GM23338 (cell line): ENCODE data around the gene KRT31. TPM values are rescaled to one million over a fixed set of nuclear protein-coding genes. Genes with fewer than 3 reads are reported as not detected.

ENCODE experiments used
- ATAC-seq: fragments of 200-7000 bp; cut with Tn5 transposase; 3 replicates; pipeline ENCODE4 v1.9.1; 2020
- DNase-seq: peaks from one replicate; pipeline ENCODE4 v3.0.0-alpha.2; 2015; ENCODE audit warnings: low spot score
- H2AFZ ChIP-seq: fragments of 200-600 bp; sonication (generic); 2 replicates; pipeline ENCODE4 v1.8.0; 2016; ENCODE audit warnings: antibody characterized with exemption, mild to moderate bottlenecking, moderate library complexity
- H3F3A ChIP-seq: fragments of 200-600 bp; sonication (generic); replicated peaks from 2 replicates; pipeline ENCODE4 v1.8.0; 2017; ENCODE audit warnings: antibody characterized with exemption, mixed run types, low read depth
- H3K27ac ChIP-seq: fragments of 200-600 bp; sonication (generic); 2 replicates; pipeline ENCODE4 v1.6.1; 2016; ENCODE audit warnings: low read depth
- H3K27me3 ChIP-seq: fragments of 200-600 bp; sonication (generic); 2 replicates; pipeline ENCODE4 v1.8.0; 2016; ENCODE audit warnings: mild to moderate bottlenecking, mixed run types, moderate library complexity; ENCODE audit not compliant: insufficient read depth
- H3K36me3 ChIP-seq: fragments of 200-600 bp; sonication (generic); 2 replicates; pipeline ENCODE4 v1.8.0; 2016; ENCODE audit warnings: mild to moderate bottlenecking; ENCODE audit not compliant: insufficient read depth
- H3K4me1 ChIP-seq: fragments of 200-600 bp; sonication (generic); 2 replicates; pipeline ENCODE4 v1.8.0; 2016; ENCODE audit warnings: mild to moderate bottlenecking, moderate library complexity; ENCODE audit not compliant: insufficient read depth
- H3K4me2 ChIP-seq: fragments of 200-600 bp; sonication (generic); 2 replicates; pipeline ENCODE4 v1.7.1; 2017; ENCODE audit warnings: mixed run types
- H3K4me3 ChIP-seq: fragments of 200-600 bp; sonication (generic); 2 replicates; pipeline ENCODE4 v1.6.1; 2016; ENCODE audit warnings: mixed run types
- H3K79me2 ChIP-seq: fragments of 200-600 bp; sonication (generic); replicated peaks from 2 replicates; pipeline ENCODE4 v1.8.0; 2017; ENCODE audit warnings: mild to moderate bottlenecking; ENCODE audit not compliant: insufficient read depth
- H3K9me2 ChIP-seq: fragments of 200-600 bp; sonication (generic); 2 replicates; pipeline ENCODE4 v1.8.0; 2017; ENCODE audit not compliant: insufficient read depth
- H4K20me1 ChIP-seq: fragments of 200-600 bp; sonication (generic); replicated peaks from 2 replicates; pipeline ENCODE4 v1.8.0; 2017; ENCODE audit warnings: mild to moderate bottlenecking; ENCODE audit not compliant: insufficient read depth
- H3K27ac Mint-ChIP-seq: 2 replicates; pipeline ENCODE4 v1.8.0; 2020; ENCODE audit warnings: inconsistent platforms, mild to moderate bottlenecking, moderate library complexity, mixed read lengths
- H3K27me3 Mint-ChIP-seq: 3 replicates; pipeline ENCODE4 v1.8.0; 2022; ENCODE audit warnings: low read depth, mild to moderate bottlenecking, moderate library complexity, mixed read lengths, inconsistent platforms; ENCODE audit not compliant: insufficient read depth, poor library complexity
- H3K36me3 Mint-ChIP-seq: 3 replicates; pipeline ENCODE4 v1.8.0; 2021; ENCODE audit warnings: low read depth, mild to moderate bottlenecking, inconsistent platforms, moderate library complexity, mixed read lengths
- H3K4me1 Mint-ChIP-seq: 3 replicates; pipeline ENCODE4 v1.8.0; 2020; ENCODE audit warnings: mild to moderate bottlenecking, inconsistent platforms, mixed read lengths
- H3K4me3 Mint-ChIP-seq: 3 replicates; pipeline ENCODE4 v1.8.0; 2021; ENCODE audit warnings: moderate library complexity, mild to moderate bottlenecking, inconsistent platforms, mixed read lengths
- H3K9me3 Mint-ChIP-seq: 3 replicates; pipeline ENCODE4 v1.8.0; 2020; ENCODE audit warnings: moderate library complexity, mild to moderate bottlenecking, inconsistent platforms, mixed read lengths
- CTCF ChIP-seq, 2 experiments: fragments of 200-600 bp in 1 of 2; sonication (generic) in 1 of 2; conservative IDR thresholded peaks; 2 replicates each; pipeline versions ENCODE4 v1.5.1 to v1.6.1; 2016 to 2017; ENCODE audit warnings: antibody characterized with exemption in 2 of 2, low read depth in 2 of 2, mild to moderate bottlenecking in 2 of 2, moderate library complexity in 1 of 2
- JUNB ChIP-seq: IDR thresholded peaks from one replicate; pipeline ENCODE4 v1.6.1; 2016; ENCODE audit warnings: antibody characterized with exemption; ENCODE audit not compliant: unreplicated experiment
- NANOG ChIP-seq: IDR thresholded peaks from 2 replicates; pipeline ENCODE4 v1.6.1; 2016; ENCODE audit warnings: antibody characterized with exemption, borderline replicate concordance
- POLR2AphosphoS5 ChIP-seq: IDR thresholded peaks from 2 replicates; pipeline ENCODE4 v1.6.1; 2016; ENCODE audit warnings: antibody characterized with exemption, low read depth
- REST ChIP-seq: IDR thresholded peaks from one replicate; pipeline ENCODE4 v1.6.1; 2018; ENCODE audit warnings: antibody characterized with exemption; ENCODE audit not compliant: unreplicated experiment
- ZNF114 ChIP-seq: fragments of 250-450 bp; sonication (Bioruptor Pico); IDR thresholded peaks from 2 replicates; pipeline ENCODE4 v1.5.0; 2020; ENCODE audit warnings: mild to moderate bottlenecking, moderate library complexity
- ZNF331 ChIP-seq: fragments of 250-450 bp; sonication (Bioruptor Pico); IDR thresholded peaks from 2 replicates; pipeline ENCODE4 v1.5.0; 2020; ENCODE audit warnings: low read depth, mild to moderate bottlenecking, moderate library complexity
- ZNF462 ChIP-seq: fragments of 250-450 bp; sonication (Bioruptor Pico); IDR thresholded peaks from 2 replicates; pipeline ENCODE4 v1.5.0; 2020; ENCODE audit warnings: mild to moderate bottlenecking, moderate library complexity
- polyA plus RNA-seq: library from polyadenylated mRNA; unstranded; fragments of >200 nt; fragmentation: Nextera tagmentation; extraction: Ambion mirVana; gene quantifications from 2 replicates; pipeline ENCODE4 v1.2.1, GENCODE V29; 2016
- total RNA-seq: library from RNA; depleted of rRNA; stranded (reverse); fragments of >200 nt; shearing (Covaris generic); gene quantifications from 2 replicates; pipeline ENCODE4 v1.2.3, GENCODE V29; 2014

The KRT31 gene
- total and polyA plus RNA-seq, 2 experiments from 2014 or later, result not detected

- Mint-ChIP-seq H3K27ac (no peak overlapping the region), H3K27me3 (peaks cover 3% of the 10 kb centered on the region), H3K36me3 (no peaks in the 10 kb centered on the region), H3K4me3 (no peak overlapping the region), H3K9me3 (no peaks in the 10 kb centered on the region), H3K4me1 (peaks cover 31% of the 10 kb centered on the region)
- no peaks in the 10 kb centered on the region for H3K79me2 ChIP-seq
- H3K27ac ChIP-seq, result no peak overlapping the region
- no peak overlapping the region for H3K4me3 ChIP-seq
- H4K20me1 ChIP-seq, result no peaks in the 10 kb centered on the region
- no peaks in the 10 kb centered on the region for H3K27me3 ChIP-seq
- no peak overlapping the region for H3K4me2 ChIP-seq
- TF ChIP-seq POLR2AphosphoS5, result no peak
- TF ChIP-seq NANOG, result no peak
- no peak for TF ChIP-seq JUNB
- no peak for TF ChIP-seq REST
- TF ChIP-seq ZNF331, result no peak
- TF ChIP-seq ZNF114, result no peak
- H3F3A ChIP-seq, result no peaks in the 10 kb centered on the region
- DNase-seq, result no peak
- peaks cover 12% of the 10 kb centered on the region; the same call in 1 of the 2 replicates for H3K4me1 ChIP-seq
- peaks cover 11% of the 10 kb centered on the region for H3K9me2 ChIP-seq
- no peak overlapping the region for H2AFZ ChIP-seq
- ATAC-seq, result no peak
- H3K36me3 ChIP-seq, result no peaks in the 10 kb centered on the region
Observed at GRCh38 chr17:41413982-41414381, 16.6 kb upstream of the KRT31 start.

GRCh38 chr17:41413353-41413957 is 16.0 kb upstream of the KRT31 start:
- no peak overlapping the region for H3K4me3 Mint-ChIP-seq
- ATAC-seq, result peak; percentile 70
- no peaks in the 10 kb centered on the region for H3K79me2 ChIP-seq
- H3K27ac Mint-ChIP-seq, result no peak overlapping the region
- H3K4me1 Mint-ChIP-seq, result peaks cover 31% of the 10 kb centered on the region
- peaks cover 3% of the 10 kb centered on the region for H3K27me3 Mint-ChIP-seq
- no peak overlapping the region for H3K27ac ChIP-seq
- H3F3A ChIP-seq, result no peaks in the 10 kb centered on the region
- no peak overlapping the region for H2AFZ ChIP-seq
- H3K9me3 Mint-ChIP-seq, result no peaks in the 10 kb centered on the region
- no peaks in the 10 kb centered on the region for H4K20me1 ChIP-seq
- DNase-seq, result peak; percentile 76
- H3K27me3 ChIP-seq, result no peaks in the 10 kb centered on the region
- no peaks in the 10 kb centered on the region for H3K36me3 ChIP-seq
- H3K9me2 ChIP-seq, result peaks cover 7% of the 10 kb centered on the region
- no peak overlapping the region for H3K4me2 ChIP-seq
- no peak overlapping the region for H3K4me3 ChIP-seq
- peaks cover 12% of the 10 kb centered on the region; the same call in 1 of the 2 replicates for H3K4me1 ChIP-seq
- H3K36me3 Mint-ChIP-seq, result no peaks in the 10 kb centered on the region
- TF ChIP-seq CTCF (conservative IDR thresholded peaks at IDR 0.05; ENCODE audit: low read depth in 2 of 2), result no peak
- peak; percentile 55 for TF ChIP-seq ZNF462 (CRISPR knock-in tag)
